NCI-H748 (cell line): ENCODE results near the gene MCRS1.
"Not testable (repeated sequence)": the region's sequence is repeated elsewhere in the genome, so short reads cannot be mapped to it uniquely, and the experiment has no call there.

ENCODE experiments used
- DNase-seq: peaks from one replicate; lab custom pipeline; 2025; ENCODE audit not compliant: unreplicated experiment; lab: John Stamatoyannopoulos, UW

MCRS1 gene, protein sequence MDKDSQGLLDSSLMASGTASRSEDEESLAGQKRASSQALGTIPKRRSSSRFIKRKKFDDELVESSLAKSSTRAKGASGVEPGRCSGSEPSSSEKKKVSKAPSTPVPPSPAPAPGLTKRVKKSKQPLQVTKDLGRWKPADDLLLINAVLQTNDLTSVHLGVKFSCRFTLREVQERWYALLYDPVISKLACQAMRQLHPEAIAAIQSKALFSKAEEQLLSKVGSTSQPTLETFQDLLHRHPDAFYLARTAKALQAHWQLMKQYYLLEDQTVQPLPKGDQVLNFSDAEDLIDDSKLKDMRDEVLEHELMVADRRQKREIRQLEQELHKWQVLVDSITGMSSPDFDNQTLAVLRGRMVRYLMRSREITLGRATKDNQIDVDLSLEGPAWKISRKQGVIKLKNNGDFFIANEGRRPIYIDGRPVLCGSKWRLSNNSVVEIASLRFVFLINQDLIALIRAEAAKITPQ

DNA sequence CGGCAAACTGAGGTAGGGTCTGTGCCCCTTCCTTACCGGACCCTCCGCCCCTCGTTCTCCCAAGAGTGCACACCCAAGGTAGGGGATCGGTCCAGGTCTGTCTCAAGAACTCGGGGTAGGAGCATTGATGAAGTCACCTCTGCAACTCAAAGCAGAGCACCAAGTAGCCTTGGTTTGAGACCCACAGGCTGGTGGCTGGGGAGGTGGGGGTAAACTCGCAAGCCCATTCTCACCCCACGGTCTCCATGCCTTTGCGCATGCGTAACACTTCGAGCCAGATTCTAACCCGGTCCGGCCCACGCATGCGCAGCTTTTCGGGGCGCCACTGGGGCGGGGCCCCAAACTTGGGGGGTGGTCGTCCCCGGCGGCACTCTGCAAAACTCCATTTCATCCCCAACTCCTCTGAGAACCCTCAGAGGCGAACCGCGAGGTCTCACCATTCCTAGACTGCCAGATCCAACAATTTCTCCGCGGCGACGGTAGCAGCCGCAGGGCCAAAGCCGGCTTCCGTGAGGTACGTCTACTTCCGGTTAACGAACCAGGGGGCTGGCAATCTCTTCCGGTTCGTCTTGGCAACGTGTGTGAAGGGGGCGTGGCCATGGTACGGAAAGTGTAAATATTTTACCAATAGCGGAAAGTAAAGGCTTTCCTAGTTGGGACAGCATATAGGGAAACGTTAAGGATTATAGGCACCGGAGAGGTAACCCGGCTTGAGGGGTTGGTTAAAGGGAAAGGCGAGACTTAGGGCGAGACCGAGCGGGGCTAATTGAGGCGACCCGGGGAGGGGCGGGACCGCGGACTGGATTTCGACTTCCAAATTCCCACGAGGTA is at the start of gene MCRS1:
TSS of gene MCRS1 (minus strand) at position 532 of the 831 bp plus-strand sequence. CDS start 1,411 bp downstream, outside the sequence.
- DNase-seq: peak; percentile 93

DNA sequence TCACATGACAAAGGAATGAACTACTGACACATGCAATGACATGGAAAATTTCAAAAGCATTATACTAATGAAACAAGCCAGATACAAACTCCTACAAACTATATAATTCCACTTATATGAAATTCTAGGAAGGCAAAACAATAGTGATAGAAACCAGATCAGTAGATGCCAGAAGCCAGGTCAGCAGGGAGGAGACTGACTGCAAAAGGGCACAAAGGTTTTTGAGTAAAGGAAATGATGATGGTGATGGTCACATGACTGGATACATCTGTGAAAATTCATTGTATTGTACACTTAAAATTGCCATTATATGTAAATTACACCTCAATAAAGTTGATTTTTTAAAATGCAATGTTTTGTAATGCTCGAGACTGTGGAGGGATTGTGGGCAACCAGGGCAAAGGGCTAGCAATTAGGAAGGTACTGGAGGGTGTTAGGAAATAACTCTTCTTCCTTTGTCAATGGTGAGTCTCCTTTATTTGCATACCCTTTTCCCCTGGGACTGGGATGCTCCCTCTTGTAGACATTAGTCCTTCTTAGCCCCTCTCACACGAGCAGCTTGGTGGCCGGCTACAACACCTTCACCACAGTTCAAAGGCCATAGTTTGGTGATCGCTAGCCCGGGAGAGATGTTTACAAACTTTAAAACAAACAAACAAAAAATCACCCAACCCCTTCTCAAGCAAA is 48.7 kb upstream of the MCRS1 start:
- peak; percentile 8 for DNase-seq

DNA sequence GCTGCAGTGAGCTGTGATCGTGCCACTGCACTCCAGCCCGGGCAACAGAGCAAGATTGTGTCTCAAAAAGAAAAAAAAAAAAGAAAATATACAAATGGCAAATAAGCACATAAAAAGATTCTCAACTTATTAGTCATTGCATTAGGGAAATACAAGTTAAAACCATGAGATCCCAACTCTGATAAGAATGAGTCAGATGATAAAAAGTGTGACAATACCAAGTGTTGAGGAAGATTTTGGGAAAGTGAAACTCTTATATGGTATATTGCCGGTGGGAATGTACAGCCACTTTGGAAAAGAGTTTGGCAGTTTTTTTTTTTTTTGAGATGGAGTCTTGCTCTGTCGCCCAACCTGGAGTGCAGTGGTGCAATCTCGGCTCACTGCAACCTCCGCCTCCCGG is 47.8 kb upstream of the MCRS1 start:
- DNase-seq: no peak

DNA sequence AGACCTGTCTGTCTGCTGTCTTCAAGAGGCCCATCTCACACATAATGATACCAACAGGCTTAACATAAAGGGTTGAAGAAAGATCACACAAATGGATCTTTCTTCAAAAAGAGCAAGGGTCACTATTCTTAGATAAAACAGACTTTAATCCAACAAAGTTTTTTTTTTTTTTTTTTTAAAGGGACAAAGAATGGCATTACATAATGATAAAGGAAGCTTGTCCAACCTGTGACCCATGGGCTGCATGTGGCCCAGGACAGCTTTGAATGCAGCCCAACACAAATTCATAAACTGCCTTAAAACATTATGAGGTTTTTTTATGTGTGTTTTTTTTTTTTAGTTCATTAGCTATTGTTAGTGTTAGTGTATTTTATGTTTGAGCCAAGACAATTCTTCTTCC is 44.3 kb upstream of the MCRS1 start:
- no peak for DNase-seq

DNA sequence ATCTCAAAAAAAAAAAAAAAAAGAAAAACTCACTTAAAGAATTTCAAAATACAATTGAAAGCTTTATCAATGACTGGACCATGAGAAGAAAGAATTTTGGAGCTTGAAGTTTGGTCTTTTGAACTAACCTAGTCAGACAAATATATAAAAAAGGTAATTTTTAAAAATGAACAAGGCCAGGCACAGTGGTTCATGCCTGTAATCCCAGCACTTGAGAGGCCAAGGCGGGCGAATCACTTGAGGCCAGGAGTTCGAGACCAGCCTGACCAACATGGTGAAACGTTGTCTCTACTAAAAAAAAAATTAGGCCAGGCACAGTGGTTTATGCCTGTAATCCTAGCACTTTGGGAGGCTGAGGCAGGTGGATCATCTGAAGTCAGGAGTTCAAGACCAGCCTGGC is 42.8 kb upstream of the MCRS1 start:
- not testable (repeated sequence) for DNase-seq

DNA sequence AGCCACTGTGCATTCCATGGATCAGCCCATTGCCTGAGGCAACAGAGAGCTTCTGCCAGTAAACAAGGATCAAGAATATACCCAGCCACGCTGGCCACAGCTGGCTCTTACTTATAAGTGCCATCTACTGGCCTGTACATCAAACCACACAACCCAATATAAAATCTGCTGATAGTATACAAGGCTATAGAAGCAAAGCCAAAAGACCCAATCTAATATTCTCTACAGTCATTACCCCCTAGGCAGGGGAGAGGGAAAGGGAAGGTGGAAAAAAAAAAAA is 41.9 kb upstream of the MCRS1 start:
- peak; percentile 23 for DNase-seq

DNA sequence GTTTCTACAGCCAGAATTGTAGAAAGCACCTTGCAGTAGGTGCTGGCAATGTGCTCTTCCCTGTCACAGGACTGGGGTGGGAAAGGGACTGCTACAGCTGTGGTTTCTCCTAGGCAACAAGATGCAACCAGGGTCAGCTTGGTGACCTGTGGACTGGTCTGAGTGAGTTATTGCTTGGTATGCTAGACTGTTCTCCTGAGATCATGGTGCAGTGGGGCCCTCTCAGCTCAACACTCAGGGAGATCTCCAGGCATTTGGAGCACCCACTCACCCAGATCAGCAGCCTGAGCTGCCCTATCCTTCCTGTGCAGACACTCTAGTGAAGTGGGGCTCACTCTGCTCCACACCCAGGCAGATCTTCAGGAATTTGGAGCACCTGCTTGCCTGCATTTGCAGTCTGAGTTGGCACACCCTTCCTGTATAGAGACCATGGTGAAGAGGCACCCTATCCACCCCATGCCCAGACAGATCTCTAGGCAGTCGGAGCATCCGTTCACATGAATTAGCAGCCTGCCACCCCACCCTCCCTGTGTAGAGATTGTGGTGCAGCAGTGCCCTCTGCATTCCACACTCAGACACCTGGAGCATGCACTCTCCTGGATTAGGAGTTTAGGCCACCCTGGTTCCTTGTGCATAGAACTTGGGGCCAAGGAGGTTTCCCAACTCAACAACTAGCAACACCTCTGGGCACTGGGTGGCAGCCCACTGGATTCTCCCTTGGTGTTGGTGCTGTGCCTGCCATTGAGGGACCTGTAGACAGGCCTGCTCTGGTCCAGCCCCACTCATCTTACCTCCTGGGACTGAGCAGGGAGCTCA is 41.3 kb upstream of the MCRS1 start:
- no peak for DNase-seq

DNA sequence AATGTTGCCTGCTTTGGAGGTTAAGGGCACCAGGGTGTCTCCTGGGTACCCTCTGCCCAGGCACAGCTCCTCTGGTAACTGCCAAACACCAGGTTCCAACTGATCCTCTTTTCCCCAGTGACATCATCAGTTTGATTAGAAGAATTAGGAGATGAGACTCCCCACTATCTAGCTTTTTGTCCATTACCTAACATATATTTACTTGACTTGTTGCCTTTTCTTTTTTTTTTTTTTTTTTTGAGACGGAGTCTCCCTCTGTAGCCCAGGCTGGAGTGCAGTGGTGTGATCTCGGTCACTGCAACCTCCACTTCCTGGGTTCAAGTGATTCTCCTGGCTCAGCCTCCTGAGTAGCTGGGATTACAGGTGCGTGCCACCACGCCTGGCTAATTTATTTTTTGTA is 37.6 kb upstream of the MCRS1 start, which contains the start of gene FAM186B:
TSS of gene FAM186B (minus strand) at position 101 of the 400 bp plus-strand sequence. CDS start 162 bp downstream, outside the sequence.
- DNase-seq: not testable (repeated sequence)

DNA sequence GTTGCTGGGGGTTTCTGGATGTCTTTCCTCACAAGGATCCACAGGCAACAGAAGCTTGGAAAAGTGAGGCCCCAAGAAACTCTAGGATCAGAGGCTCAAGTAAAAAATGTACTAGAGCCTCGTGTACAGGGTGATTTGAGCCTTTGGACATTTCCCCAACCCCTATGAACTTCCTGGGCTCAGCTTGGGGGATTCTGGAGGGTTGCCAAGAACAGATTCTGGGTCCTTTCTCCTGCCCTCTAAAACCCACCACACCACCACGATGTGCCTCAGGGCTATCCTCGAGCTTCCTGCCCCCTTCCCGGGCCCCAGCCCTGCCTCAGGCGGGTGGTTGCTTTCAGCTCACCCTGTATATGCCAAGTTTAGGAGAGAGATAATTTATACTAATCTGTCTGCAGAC is 36.9 kb upstream of the MCRS1 start:
- DNase-seq: no peak

DNA sequence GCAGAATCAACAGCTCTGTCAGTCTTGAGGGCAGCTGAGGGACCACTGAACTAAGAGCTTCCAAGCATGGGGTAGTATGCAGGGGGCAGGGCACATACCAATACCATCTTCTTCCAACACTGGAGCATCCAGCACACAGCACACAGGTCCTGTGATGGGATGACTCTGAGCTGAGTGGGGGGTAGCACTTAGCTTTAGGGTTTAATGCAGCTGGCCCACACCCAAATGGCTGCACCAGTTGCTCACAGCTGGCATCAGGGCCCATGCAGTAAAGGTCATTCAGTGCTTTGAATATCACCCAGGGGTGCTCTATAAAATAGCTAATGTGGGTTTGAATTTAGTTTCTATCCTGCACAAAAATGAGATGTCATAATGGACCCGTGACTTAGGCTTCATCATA is 35.8 kb upstream of the MCRS1 start:
- no peak for DNase-seq

DNA sequence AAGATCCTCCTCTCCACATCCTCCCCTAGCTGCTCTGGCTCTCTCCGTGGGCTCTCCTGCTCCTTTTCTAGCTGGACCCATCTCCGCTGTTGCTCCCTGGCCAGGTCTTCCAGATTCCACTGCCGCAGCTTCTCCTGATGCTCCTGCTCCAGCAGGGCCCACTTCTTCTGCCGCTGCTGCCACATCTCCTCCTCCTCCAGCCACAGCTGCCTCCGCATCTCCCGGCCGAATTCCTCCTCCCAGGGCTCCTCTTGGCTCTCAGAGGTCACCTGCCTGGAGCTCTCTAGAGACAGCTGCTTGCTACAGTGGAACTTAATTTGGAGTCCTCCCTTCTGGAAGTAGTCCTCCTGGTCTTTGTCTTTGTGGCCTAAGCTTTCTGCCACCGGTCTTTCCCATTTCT is 32.0 kb upstream of the MCRS1 start:
- no peak for DNase-seq

DNA sequence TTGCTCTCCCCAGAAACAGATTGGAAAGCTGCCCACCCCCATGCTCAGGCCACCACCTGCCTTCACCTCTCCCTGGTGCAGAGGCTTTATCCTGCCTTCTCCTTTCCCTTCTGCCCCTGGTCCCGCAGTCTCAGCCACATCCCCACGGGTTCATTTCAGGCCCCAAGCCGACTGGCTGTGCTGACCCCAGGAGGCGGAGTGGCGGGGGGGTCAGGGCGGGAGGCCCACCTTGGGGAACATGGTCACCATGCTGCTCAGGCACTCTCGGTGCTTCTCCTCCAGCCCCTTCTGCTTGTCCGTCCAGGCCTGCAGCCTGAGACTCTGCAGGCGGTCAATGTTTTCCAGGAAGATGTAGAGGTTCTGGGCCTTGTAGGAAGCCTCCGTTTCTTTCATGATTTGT is 30.6 kb upstream of the MCRS1 start:
- DNase-seq: no peak

DNA sequence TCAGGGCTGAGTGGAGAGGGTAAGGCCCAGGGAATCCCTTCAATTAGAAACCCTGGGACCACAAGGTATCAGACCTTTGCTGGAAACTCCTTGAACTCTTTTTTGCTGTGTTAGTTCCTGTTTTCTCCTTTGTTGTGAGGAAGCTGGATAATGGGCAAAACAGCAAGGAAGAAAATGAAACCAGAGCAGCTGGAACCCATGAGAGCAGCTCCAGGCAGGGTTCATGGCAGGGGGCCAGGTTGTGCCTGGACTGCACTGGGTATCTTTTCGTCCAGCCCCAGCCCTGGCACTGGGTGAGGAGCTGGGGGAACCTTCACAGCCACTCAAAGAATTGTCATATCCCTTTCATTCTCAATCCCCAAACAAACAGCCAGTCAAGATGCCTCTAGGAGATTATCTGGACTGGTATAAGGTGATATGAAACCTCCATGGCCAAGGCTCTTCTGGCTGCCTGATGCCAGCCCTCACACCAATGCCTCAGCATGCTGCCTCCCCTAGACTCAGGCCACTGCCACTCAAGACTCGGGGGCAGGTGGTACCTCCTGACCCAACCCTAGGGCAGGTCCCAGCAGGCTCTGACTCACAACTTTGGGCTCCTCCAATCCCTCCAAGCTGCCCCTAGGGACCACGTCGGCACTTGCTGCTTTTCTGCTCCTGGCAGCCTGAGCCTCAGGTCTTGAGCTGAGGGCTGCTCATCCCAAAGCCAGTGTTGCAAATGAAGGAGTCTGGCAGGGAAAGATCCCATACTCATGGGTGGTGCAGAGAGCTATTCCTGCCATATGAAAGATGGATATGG is 21.0 kb upstream of the MCRS1 start:
- DNase-seq: no peak

DNA sequence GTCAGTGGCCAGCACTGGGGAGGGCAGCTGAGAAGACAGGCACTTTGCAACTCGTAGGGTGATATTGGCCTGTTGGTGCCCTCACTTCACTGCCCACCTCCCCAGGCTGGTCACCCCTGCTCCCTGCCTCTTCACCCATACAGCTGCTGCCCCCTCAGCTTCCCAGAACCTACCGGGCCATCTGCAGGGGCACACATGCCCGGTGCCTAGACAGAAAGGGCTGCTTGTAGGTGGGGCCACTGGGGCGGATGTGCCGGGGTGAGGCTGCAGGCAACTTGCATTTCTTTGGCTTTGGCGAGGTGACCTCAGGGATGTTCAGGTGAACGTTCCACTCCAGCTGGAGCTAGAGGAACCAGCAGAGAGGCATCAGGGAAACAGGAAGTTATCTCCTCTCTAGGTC is 20.3 kb upstream of the MCRS1 start:
- no peak for DNase-seq

DNA sequence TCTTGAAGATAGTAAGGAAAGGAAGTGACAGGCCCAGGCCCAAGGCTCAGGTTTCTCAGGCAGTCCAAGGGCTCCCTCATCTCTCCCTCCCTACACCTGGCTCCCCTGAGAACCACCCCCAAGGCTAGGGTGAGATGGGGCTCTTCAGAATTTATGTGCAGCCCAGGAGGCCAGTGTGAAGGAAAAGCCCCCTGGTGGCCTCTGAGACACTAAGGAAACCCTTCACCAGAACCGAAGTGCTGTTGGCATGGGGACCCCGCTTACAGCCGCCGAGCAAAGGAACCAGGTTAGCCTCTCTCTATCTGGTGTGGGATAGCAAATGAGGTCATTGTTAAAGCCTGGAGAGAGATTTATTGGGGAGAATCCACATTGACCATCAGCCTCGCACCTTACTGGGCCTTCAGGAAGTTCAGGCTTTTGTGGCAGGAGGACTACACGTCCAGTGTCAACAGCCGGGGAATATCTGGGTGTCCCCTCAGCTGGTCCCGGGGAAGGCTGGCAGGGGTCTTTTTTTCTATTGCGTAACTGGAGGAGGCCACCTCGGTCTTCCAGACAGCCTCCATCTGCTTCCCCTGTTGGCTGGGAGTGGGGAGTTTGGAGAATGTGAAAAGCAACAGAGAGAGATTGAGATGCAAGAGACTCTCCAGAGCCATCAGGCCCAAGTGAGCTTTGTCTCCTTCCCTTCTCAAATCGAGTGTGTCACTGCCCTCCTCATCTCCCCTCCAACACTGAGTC is 19.4 kb upstream of the MCRS1 start:
- no peak for DNase-seq

DNA sequence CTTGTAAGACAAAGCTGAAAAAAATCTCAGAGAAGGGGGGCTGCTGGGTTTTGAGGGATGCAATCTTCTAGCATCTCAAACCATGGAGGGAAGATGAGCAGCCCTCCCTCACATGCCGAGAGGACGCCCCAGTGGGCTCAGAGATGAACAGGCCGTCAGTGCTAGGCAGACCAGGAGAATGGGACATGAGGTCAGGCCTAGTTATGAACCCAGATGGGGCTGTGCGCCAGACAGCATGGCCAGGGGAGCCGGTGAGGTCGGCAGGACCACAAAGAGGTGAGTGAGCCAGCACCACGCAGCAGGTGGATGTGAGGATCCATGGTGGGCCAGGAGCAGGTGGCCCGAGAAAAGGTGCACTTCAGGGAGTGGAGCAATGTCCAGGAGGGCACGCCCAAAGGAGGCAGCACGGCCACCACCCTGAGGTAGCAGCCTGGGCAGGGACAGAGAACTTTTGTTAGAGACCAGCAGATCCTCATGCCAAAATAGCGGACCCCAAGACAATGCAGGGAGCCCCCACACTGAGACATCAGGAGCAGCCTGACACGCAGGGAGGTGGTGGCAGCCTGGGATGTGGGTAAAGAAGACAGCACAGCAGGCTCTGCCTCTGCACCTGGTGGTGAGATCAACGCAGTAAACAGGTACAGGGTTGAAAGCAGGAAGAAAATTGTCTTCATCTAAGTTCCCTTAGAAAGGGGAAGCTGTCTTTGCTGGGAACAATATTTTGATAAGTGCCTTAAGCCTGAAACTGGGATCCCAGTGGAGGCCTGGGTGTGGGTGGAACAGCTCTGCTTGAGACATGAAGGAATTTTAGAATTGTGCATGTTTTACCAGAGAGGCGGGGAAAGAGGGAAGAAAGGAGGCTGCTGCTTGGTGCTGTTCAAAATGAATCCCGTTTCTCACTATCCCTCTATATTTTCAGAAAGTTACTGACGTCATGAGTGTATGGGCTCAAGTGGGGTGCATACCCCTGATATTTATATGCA is 17.8 kb upstream of the MCRS1 start:
- no peak for DNase-seq

DNA sequence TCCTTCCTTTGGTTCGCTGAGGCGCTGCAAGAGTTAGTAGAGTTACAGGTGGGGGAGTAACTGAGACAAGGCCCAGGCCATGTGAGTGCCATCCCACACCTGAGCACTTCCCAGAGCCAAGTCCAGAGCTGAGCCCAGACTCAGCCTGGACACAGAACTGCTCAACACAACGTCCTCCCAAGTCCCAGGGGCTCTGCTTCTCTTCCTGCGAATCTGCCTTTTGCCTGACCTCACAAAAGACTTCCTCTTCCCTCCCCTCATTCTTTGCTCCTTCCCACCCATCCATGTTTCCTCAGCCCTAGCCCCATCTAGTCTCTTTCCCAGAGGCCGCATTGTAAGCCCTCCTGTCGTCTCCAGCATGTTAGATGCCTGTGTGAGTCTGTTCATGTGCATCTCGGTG is 16.6 kb upstream of the MCRS1 start:
- DNase-seq: no peak
